Activated B cell treated with CpG ODN at 0.5 μM for 24 hours (primary cell): ENCODE measurements around the gene COPE. TPM values are rescaled to one million over a fixed set of nuclear protein-coding genes. Genes with fewer than 3 reads are reported as not detected.

Experiments used
- ATAC-seq: fragments of 200-7000 bp; cut with Tn5 transposase; one replicate; pipeline ENCODE4 v1.10.0; 2021; ENCODE audit warnings: low read depth, mild to moderate bottlenecking, moderate library complexity
- CTCF ChIA-PET: fragments of 350-600 bp; sonication (Branson Sonifier 250); formaldehyde crosslinking; loops from one replicate; lab custom pipeline; 2021; ENCODE audit warnings: antibody characterized with exemption; lab: Charles Lee
- POLR2A ChIA-PET: fragments of 350-600 bp; sonication (Branson Sonifier 250); formaldehyde crosslinking; loops from one replicate; lab custom pipeline; 2021; ENCODE audit warnings: antibody characterized with exemption; lab: Charles Lee
- DNase-seq: peaks from one replicate; pipeline ENCODE4 v3.0.0; 2022
- H3K27ac Mint-ChIP-seq: one replicate; pipeline ENCODE4 v1.8.0; 2020; ENCODE audit warnings: mixed read lengths
- H3K27me3 Mint-ChIP-seq: one replicate; pipeline ENCODE4 v1.8.0; 2021; ENCODE audit warnings: mixed read lengths
- H3K36me3 Mint-ChIP-seq: one replicate; pipeline ENCODE4 v1.8.0; 2021; ENCODE audit warnings: low read depth, mixed read lengths
- H3K4me1 Mint-ChIP-seq: one replicate; pipeline ENCODE4 v1.8.0; 2021; ENCODE audit warnings: mixed read lengths
- H3K4me3 Mint-ChIP-seq: one replicate; pipeline ENCODE4 v1.8.0; 2020; ENCODE audit warnings: mild to moderate bottlenecking, mixed read lengths
- H3K9me3 Mint-ChIP-seq: one replicate; pipeline ENCODE4 v1.8.0; 2020; ENCODE audit warnings: mixed read lengths
- CTCF ChIP-seq: fragments of 200-600 bp; IDR thresholded peaks from one replicate; pipeline ENCODE4 v1.8.0; 2022; ENCODE audit warnings: antibody characterized with exemption, mild to moderate bottlenecking
- intact Hi-C: fragments of 100-400 bp; cut with micrococcal nuclease; formaldehyde crosslinking; loops from one replicate; pipeline ENCODE4 v1.15.1; 2024
- total RNA-seq: library from RNA; stranded (reverse); gene quantifications from 2 replicates; pipeline ENCODE4 v1.2.3, GENCODE V29; 2022

The COPE gene
- total RNA-seq, 1 donor from 2014 or later, result 253 TPM

- Mint-ChIP-seq H3K36me3 (peaks cover 95% of the 10 kb centered on the region), H3K27ac (no peak overlapping the region), H3K4me1 (peaks cover 14% of the 10 kb centered on the region), H3K4me3 (no peak overlapping the region), H3K27me3 (no peaks in the 10 kb centered on the region), H3K9me3 (no peaks in the 10 kb centered on the region)
- no peak for DNase-seq
- POLR2A ChIA-PET, result no interaction called here
- no peak for TF ChIP-seq CTCF
- no peak for ATAC-seq
- intact Hi-C loops, result no loop called here
- CTCF ChIA-PET, result no interaction called here
Measured at GRCh38 chr19:18857223-18857622, 62.0 kb downstream of the COPE start.

- Mint-ChIP-seq H3K4me1 (peaks cover 12% of the 10 kb centered on the region), H3K27ac (no peak overlapping the region), H3K36me3 (peaks cover 93% of the 10 kb centered on the region), H3K4me3 (no peak overlapping the region), H3K9me3 (no peaks in the 10 kb centered on the region), H3K27me3 (no peaks in the 10 kb centered on the region)
- no peak for DNase-seq
- ATAC-seq, result no peak
- ChIA-PET POLR2A (interaction anchor here (0.6 kb wide), 1 partner anchor 20 kb away, joined by 5 read pairs; no protein-coding TSS in a partner anchor), CTCF (no interaction called here)
- no peak for TF ChIP-seq CTCF
- intact Hi-C loops, result no loop called here
Measured at GRCh38 chr19:18856385-18857126, 62.6 kb downstream of the COPE start.

GRCh38 chr19:18855647-18856384 lies 63.4 kb downstream of the COPE start:
- POLR2A ChIA-PET, result interaction anchor here (0.6 kb wide), 1 partner anchor 19 kb away, joined by 5 read pairs; no protein-coding TSS in a partner anchor
- H3K27ac Mint-ChIP-seq, result no peak overlapping the region
- no peak overlapping the region for H3K4me3 Mint-ChIP-seq
- H3K4me1 Mint-ChIP-seq, result peaks cover 7% of the 10 kb centered on the region
- intact Hi-C loops, result no loop called here
- no peak for ATAC-seq
- DNase-seq, result no peak
- H3K36me3 Mint-ChIP-seq, result peaks cover 93% of the 10 kb centered on the region
- no peaks in the 10 kb centered on the region for H3K27me3 Mint-ChIP-seq
- CTCF ChIA-PET, result no interaction called here
- no peaks in the 10 kb centered on the region for H3K9me3 Mint-ChIP-seq
- TF ChIP-seq CTCF, result no peak

- ATAC-seq (no peak), DNase-seq (no peak)
- intact Hi-C loops, result no loop called here
- ChIA-PET CTCF (no interaction called here), POLR2A (no interaction called here)
- H3K36me3 Mint-ChIP-seq, result peaks cover 93% of the 10 kb centered on the region
- H3K4me3 Mint-ChIP-seq, result no peak overlapping the region
- H3K9me3 Mint-ChIP-seq, result no peaks in the 10 kb centered on the region
- peaks cover 8% of the 10 kb centered on the region for H3K4me1 Mint-ChIP-seq
- TF ChIP-seq CTCF, result no peak
- no peaks in the 10 kb centered on the region for H3K27me3 Mint-ChIP-seq
- no peak overlapping the region for H3K27ac Mint-ChIP-seq
Measured at GRCh38 chr19:18854982-18855381, 64.2 kb downstream of the COPE start.

GRCh38 chr19:18853755-18854427 lies 65.3 kb downstream of the COPE start:
- H3K4me3 Mint-ChIP-seq, result no peak overlapping the region
- intact Hi-C loops, result no loop called here
- no peak for DNase-seq
- ChIA-PET POLR2A (no interaction called here), CTCF (no interaction called here)
- no peak for ATAC-seq
- no peaks in the 10 kb centered on the region for H3K9me3 Mint-ChIP-seq
- H3K27ac Mint-ChIP-seq, result no peak overlapping the region
- no peak for TF ChIP-seq CTCF
- peaks cover 18% of the 10 kb centered on the region for H3K4me1 Mint-ChIP-seq
- H3K36me3 Mint-ChIP-seq, result peaks cover 93% of the 10 kb centered on the region
- H3K27me3 Mint-ChIP-seq, result no peaks in the 10 kb centered on the region
